HEK293T (cell line): Measurements from ENCODE around the gene GBP7.

Experiments
- CTCF ChIA-PET: fragments of 350-600 bp; formaldehyde crosslinking; extraction: SDS; loops from one replicate; lab custom pipeline; 2021; ENCODE audit warnings: antibody characterized with exemption, inconsistent platforms; lab: Yijun Ruan, JAX
- POLR2A ChIA-PET: fragments of 350-600 bp; formaldehyde crosslinking; extraction: SDS; loops from one replicate; lab custom pipeline; 2020; ENCODE audit warnings: antibody characterized with exemption, inconsistent platforms; lab: Yijun Ruan, JAX
- DNase-seq: peaks from one replicate; pipeline ENCODE4 v3.0.0; 2012; ENCODE audit warnings: mixed read lengths; ENCODE audit errors: extremely low spot score
- ARNT ChIP-seq: fragments of 450-650 bp; IDR thresholded peaks from 2 replicates; pipeline ENCODE4 v1.6.1; 2017; ENCODE audit warnings: mild to moderate bottlenecking
- BHLHE40 ChIP-seq: fragments of 450-650 bp; IDR thresholded peaks from 2 replicates; pipeline ENCODE4 v1.6.1; 2016; ENCODE audit warnings: mild to moderate bottlenecking, moderate library complexity, borderline replicate concordance
- CTBP1 ChIP-seq: fragments of 450-650 bp; IDR thresholded peaks from 2 replicates; pipeline ENCODE4 v1.6.1; 2016; ENCODE audit warnings: borderline replicate concordance
- ELF4 ChIP-seq: fragments of 450-650 bp; IDR thresholded peaks from 2 replicates; pipeline ENCODE4 v1.6.1; 2017; ENCODE audit warnings: antibody characterized with exemption
- FOXA1 ChIP-seq: fragments of 450-650 bp; IDR thresholded peaks from 2 replicates; pipeline ENCODE4 v1.6.1; 2016; ENCODE audit warnings: mild to moderate bottlenecking
- FOXK2 ChIP-seq: fragments of 450-650 bp; IDR thresholded peaks from 2 replicates; pipeline ENCODE4 v1.6.1; 2016; ENCODE audit warnings: mild to moderate bottlenecking
- FOXM1 ChIP-seq: fragments of 450-650 bp; IDR thresholded peaks from 2 replicates; pipeline ENCODE4 v1.6.1; 2017; ENCODE audit warnings: mild to moderate bottlenecking, borderline replicate concordance
- HDGF ChIP-seq: fragments of 450-650 bp; IDR thresholded peaks from 2 replicates; pipeline ENCODE4 v1.6.1; 2017; ENCODE audit warnings: antibody characterized with exemption, borderline replicate concordance
- L3MBTL2 ChIP-seq: fragments of 450-650 bp; conservative IDR thresholded peaks from 2 replicates; pipeline ENCODE4 v1.6.1; 2016; ENCODE audit warnings: mild to moderate bottlenecking
- LEF1 ChIP-seq: fragments of 450-650 bp; IDR thresholded peaks from 2 replicates; pipeline ENCODE4 v1.6.1; 2017; ENCODE audit warnings: mild to moderate bottlenecking, borderline replicate concordance
- NFRKB ChIP-seq: fragments of 450-650 bp; IDR thresholded peaks from 2 replicates; pipeline ENCODE4 v1.6.1; 2016; ENCODE audit warnings: mild to moderate bottlenecking, moderate library complexity
- SP1 ChIP-seq: fragments of 450-650 bp; IDR thresholded peaks from 2 replicates; pipeline ENCODE4 v1.6.1; 2017
- SUZ12 ChIP-seq: fragments of 450-650 bp; IDR thresholded peaks from 2 replicates; pipeline ENCODE4 v1.6.1; 2016; ENCODE audit warnings: mild to moderate bottlenecking
- TARDBP ChIP-seq: fragments of 450-650 bp; IDR thresholded peaks from 2 replicates; pipeline ENCODE4 v1.6.1; 2016
- ZNF384 ChIP-seq: fragments of 450-650 bp; IDR thresholded peaks from 2 replicates; pipeline ENCODE4 v1.6.1; 2016
- TF ChIP-seq, protein P1 (sequence below): fragments of 450-650 bp; IDR thresholded peaks from 2 replicates; pipeline ENCODE4 v1.6.1; 2016

Gene GBP7

DNA sequence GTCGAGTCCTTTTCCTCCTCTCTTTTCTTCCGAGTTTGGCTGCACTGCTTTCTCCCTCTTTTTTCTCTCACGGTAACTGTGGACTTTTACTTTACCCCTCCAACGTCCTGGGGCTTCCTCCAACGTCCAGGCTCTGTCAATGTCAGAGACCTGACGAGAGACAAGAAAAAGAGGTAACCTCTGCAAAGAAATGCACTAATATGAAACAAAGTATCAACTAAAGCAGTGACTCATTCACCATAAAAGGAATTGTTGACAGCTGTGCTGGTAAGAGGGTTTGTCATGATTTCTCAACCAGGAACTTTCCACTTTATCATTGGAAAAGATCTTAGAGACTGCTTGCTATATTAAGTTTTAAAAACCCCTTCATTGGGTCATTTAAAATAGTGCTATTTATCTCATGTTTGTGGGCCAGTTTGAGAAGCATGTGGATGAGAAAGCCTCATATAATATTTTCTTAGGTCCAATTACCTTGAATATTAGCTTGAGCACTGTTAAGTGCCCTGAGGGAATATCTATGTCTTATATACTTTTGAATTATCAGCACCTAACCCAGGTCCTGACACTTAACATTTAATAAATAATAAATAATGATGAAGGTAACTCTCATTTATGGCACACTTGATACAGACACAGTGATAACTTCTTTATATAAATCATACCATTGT, 49.8 kb downstream of the GBP7 start, which contains the start of gene GBP2:
TSS of gene GBP2 (minus strand) at position 202 of the 668 bp plus-strand sequence. CDS start 4,148 bp downstream, outside the sequence.
- ChIA-PET CTCF (no interaction called here), POLR2A (interaction anchor here (0.6 kb wide), 1 partner anchor 1116 kb away, joined by 3 read pairs; no protein-coding TSS in a partner anchor)
- no peak for TF ChIP-seq NFRKB
- TF ChIP-seq FOXK2: no peak
- no peak for TF ChIP-seq FOXM1
- no peak for TF ChIP-seq BHLHE40
- no peak for TF ChIP-seq SP1
- TF ChIP-seq ELF4: no peak
- no peak for TF ChIP-seq SUZ12
- TF ChIP-seq ZNF384: no peak
- TF ChIP-seq CTBP1: no peak
- TF ChIP-seq FOXA1: no peak
- TF ChIP-seq LEF1: no peak
- TF ChIP-seq TARDBP: no peak
- no peak for TF ChIP-seq ARNT
- TF ChIP-seq, protein P1, sequence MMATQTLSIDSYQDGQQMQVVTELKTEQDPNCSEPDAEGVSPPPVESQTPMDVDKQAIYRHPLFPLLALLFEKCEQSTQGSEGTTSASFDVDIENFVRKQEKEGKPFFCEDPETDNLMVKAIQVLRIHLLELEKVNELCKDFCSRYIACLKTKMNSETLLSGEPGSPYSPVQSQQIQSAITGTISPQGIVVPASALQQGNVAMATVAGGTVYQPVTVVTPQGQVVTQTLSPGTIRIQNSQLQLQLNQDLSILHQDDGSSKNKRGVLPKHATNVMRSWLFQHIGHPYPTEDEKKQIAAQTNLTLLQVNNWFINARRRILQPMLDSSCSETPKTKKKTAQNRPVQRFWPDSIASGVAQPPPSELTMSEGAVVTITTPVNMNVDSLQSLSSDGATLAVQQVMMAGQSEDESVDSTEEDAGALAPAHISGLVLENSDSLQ: no peak
- TF ChIP-seq L3MBTL2: no peak
- no peak for TF ChIP-seq HDGF
- no peak for DNase-seq

DNA sequence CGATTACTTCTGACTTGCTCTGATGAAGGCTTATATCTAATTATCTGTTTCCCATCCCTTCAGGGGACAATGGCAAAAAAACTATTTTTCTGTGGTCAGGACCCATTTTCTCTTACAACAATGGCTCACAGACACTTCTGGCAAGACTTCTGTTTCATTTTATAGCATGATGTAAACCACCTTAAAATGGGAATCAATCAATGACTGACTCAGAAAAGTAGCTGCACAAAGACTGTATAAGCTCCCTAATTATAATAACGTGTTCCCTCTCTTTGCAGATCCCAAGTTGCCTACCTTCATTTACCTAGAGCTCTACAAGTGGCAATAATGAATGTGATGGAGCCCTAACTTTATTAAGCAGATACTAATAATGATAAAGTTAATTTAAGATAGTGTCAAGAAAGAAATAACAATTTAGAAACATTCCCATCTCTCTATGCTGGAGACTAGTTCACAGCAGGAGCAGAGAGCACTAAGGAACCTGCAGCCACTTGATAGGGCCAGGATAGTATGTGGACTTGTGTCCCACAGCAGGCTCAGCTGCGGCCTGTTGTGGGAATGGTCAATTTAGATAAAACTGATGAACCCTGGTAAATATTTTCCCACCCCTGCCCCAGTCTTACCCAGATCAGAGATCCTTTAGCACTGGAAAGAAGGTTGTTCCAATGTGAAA, 50.4 kb downstream of the GBP7 start:
- ChIA-PET CTCF (no interaction called here), POLR2A (no interaction called here)
- TF ChIP-seq ARNT (no peak), HDGF (no peak), SUZ12 (no peak), FOXM1 (no peak), NFRKB (no peak), LEF1 (no peak), BHLHE40 (no peak), ELF4 (no peak), FOXA1 (no peak), FOXK2 (no peak), ZNF384 (no peak), SP1 (no peak), L3MBTL2 (no peak), TARDBP (no peak), CTBP1 (no peak)
- TF ChIP-seq, protein P1: no peak
- DNase-seq: no peak

DNA sequence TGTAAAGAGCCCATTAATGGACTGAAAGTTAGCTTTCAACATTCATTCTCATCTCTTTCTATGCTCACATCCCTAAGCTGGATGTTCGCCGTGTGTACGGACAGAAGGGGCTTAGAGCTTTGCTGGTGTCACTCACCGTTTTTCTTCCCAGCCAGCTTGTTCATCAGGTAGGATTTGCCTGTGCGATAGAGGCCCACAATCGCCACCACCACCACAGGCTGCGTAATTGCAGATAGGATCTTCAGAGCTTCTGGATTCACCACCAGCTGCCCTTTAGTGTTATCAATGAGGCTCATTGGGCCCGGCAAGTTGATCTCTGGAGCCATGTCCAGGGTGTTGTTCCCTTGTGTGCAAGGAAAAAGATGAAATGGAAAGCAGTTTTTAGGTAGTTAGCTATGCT, 54.2 kb downstream of the GBP7 start:
- ChIA-PET CTCF (no interaction called here), POLR2A (no interaction called here)
- TF ChIP-seq, protein P1: no peak
- no peak for TF ChIP-seq FOXM1
- no peak for TF ChIP-seq SP1
- TF ChIP-seq L3MBTL2: no peak
- TF ChIP-seq ELF4: no peak
- TF ChIP-seq NFRKB: no peak
- no peak for TF ChIP-seq FOXK2
- TF ChIP-seq BHLHE40: no peak
- no peak for TF ChIP-seq FOXA1
- TF ChIP-seq ZNF384: no peak
- TF ChIP-seq ARNT: no peak
- TF ChIP-seq HDGF: no peak
- TF ChIP-seq SUZ12: no peak
- TF ChIP-seq LEF1: no peak
- no peak for TF ChIP-seq TARDBP
- TF ChIP-seq CTBP1: no peak
- DNase-seq: no peak

DNA sequence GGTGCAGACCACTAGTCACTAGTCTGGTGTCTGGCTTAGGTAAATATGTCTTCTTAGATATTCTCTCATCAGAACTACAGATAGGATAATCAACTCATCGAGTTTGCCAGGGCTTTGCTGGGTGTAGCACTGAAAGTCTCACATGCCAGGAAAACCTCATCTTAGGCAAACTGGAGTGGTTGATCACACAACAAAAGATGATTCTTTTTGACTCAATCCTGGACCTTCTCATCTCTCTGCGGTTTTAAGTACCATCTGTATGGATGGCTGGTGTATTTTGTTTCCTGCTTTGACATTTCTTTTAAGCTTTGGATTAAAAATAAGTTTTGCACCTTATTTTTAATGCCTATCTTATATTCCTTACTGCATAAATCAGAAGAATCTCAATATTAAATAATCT, 61.1 kb downstream of the GBP7 start:
- POLR2A ChIA-PET: no interaction called here
- no peak for DNase-seq
- TF ChIP-seq SUZ12 (no peak), ZNF384 (no peak), FOXA1 (no peak), L3MBTL2 (no peak), ELF4 (no peak), NFRKB (no peak), FOXK2 (no peak), CTBP1 (no peak), FOXM1 (no peak), ARNT (no peak), SP1 (no peak), LEF1 (no peak), HDGF (no peak), BHLHE40 (no peak), TARDBP (no peak)
- TF ChIP-seq, protein P1: no peak
- CTCF ChIA-PET: no interaction called here

DNA sequence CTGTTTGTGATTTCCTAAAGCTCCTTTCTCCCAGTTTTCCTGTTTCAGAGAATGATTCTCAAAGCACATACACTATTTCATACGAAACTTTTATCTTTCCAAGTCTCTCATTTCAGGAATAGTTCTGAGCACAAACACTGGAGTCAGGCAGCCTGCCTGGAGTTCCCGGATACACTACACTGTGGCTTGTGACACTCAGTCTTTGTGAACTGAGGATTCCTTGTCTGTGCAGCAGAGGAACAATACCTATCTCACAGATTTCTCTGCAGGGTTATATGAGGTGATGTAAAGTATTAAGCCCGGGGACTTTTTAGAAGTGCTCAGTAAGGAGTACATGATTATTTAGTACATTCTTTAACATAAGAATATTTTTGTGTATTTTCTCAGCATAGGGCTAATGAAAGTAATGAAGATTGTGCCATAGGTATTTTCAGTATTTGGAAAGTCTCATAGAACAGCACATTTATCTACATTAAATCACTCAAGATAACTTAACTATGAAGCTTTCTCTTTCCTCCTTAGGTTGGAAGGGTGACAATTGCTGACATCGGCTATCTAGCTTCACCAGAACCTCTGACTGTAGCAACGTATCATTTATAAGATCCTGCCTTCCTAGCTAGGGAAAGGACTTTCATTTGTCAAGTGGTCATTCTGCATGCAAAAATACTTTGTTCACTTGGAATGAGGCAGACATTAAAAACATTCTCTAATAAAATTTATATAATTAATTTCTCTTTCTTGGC, 62.8 kb downstream of the GBP7 start:
- ChIA-PET CTCF (no interaction called here), POLR2A (no interaction called here)
- no peak for DNase-seq
- TF ChIP-seq BHLHE40 (no peak), TARDBP (no peak), LEF1 (no peak), FOXM1 (no peak), FOXK2 (no peak), CTBP1 (no peak), SP1 (no peak), SUZ12 (no peak)
- TF ChIP-seq, protein P1: no peak
